GM19395 (cell line): ENCODE measurements around the gene POLR1D.

Experiments
- ATAC-seq: cut with Tn5 transposase; IDR thresholded peaks from one replicate; pipeline ENCODE4 v1.9.1; 2021; ENCODE audit warnings: mild to moderate bottlenecking, moderate library complexity; ENCODE audit not compliant: unreplicated experiment

The POLR1D gene

GRCh38 chr13:27670861-27671260, 49.2 kb downstream of the POLR1D start:
- ATAC-seq = no peak

- ATAC-seq = no peak
These were observed 50.3 kb downstream of the POLR1D start for GRCh38 chr13:27672025-27672424.
